Panc1 (cell line): Measurements from ENCODE around the gene STX2.

ENCODE experiments used
- POLR2AphosphoS5 ChIP-seq: IDR thresholded peaks from 2 replicates; pipeline ENCODE4 v1.6.1; 2012; ENCODE audit warnings: mild to moderate bottlenecking, low read depth, low read length, moderate library complexity
- REST ChIP-seq, 2 experiments: IDR thresholded peaks; 2 replicates each; pipeline ENCODE4 v1.6.1; 2011 to 2012; ENCODE audit warnings: low read depth in 2 of 2, control low read depth in 1 of 2, low read length in 1 of 2, mild to moderate bottlenecking in 1 of 2, moderate library complexity in 1 of 2; ENCODE audit not compliant: insufficient read depth in 1 of 2
- SIN3A ChIP-seq: IDR thresholded peaks from 2 replicates; pipeline ENCODE4 v1.6.1; 2012; ENCODE audit warnings: low read depth, mild to moderate bottlenecking, low read length, moderate library complexity, borderline replicate concordance; ENCODE audit not compliant: insufficient read depth
- TCF7L2 ChIP-seq: IDR thresholded peaks from 2 replicates; pipeline ENCODE4 v1.6.1; 2011; ENCODE audit warnings: mild to moderate bottlenecking, low read depth, low read length, inconsistent platforms
- TF ChIP-seq, protein P1 (sequence below): fragments of 450-650 bp; IDR thresholded peaks from 2 replicates; pipeline ENCODE4 v1.5.1; 2017; ENCODE audit warnings: mild to moderate bottlenecking

GRCh38 chr12:130827432-130827831 is 11.6 kb downstream of the STX2 start:
- TF ChIP-seq, protein P1, sequence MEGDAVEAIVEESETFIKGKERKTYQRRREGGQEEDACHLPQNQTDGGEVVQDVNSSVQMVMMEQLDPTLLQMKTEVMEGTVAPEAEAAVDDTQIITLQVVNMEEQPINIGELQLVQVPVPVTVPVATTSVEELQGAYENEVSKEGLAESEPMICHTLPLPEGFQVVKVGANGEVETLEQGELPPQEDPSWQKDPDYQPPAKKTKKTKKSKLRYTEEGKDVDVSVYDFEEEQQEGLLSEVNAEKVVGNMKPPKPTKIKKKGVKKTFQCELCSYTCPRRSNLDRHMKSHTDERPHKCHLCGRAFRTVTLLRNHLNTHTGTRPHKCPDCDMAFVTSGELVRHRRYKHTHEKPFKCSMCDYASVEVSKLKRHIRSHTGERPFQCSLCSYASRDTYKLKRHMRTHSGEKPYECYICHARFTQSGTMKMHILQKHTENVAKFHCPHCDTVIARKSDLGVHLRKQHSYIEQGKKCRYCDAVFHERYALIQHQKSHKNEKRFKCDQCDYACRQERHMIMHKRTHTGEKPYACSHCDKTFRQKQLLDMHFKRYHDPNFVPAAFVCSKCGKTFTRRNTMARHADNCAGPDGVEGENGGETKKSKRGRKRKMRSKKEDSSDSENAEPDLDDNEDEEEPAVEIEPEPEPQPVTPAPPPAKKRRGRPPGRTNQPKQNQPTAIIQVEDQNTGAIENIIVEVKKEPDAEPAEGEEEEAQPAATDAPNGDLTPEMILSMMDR: no peak
- TF ChIP-seq TCF7L2: no peak
- TF ChIP-seq REST (IDR thresholded peaks at IDR 0.05; ENCODE audit: insufficient read depth in 1 of 2, low read depth in 2 of 2, low read length in 1 of 2): no peak
- no peak for TF ChIP-seq POLR2AphosphoS5
- TF ChIP-seq SIN3A: no peak
